NB4 (cell line): ENCODE data around the gene L3HYPDH.
"Not testable (repeated sequence)": the region's sequence is repeated elsewhere in the genome, so short reads cannot be mapped to it uniquely, and the experiment has no call there.

Source experiments
- DNase-seq: peaks from one replicate; pipeline ENCODE4 v3.0.0; 2010; ENCODE audit warnings: low read depth
- H3K4me3 ChIP-seq: one replicate; pipeline ENCODE4 v1.5.1; 2011; ENCODE audit warnings: mild to moderate bottlenecking, low read depth, low read length, moderate library complexity
- MYC ChIP-seq: IDR thresholded peaks from 2 replicates; pipeline ENCODE4 v1.6.1; 2011; ENCODE audit warnings: low read depth, low read length
- POLR2A ChIP-seq: IDR thresholded peaks from 2 replicates; pipeline ENCODE4 v1.6.1; 2011; ENCODE audit warnings: mild to moderate bottlenecking; ENCODE audit not compliant: insufficient read length; ENCODE audit errors: extremely low read depth
- TF ChIP-seq, protein P1 (sequence below): IDR thresholded peaks from one replicate; pipeline ENCODE4 v1.5.1; 2012; ENCODE audit warnings: low read depth, low read length
- TF ChIP-seq, protein P2 (sequence below): IDR thresholded peaks from 2 replicates; pipeline ENCODE4 v1.6.1; 2011; ENCODE audit warnings: low read depth, low read length

Gene L3HYPDH

DNA sequence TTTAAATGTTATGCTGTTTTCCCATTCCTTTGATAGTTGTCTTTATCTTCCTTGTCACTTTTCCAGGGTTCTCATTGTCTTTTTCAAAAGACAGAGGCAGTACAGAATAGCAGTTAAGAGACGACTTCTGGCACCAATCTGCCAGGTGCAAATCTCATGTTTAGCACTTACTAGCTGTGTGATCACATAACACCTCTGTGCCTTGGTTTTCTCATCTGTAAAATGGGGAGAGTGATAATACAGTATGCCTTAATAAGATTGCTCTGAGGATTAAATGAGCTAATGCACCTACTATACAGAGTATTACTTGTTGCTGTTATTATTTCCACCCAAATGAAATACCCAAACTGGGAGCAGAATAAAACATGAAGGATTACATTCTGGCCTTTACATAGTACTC is 23.8 kb downstream of the L3HYPDH start:
- DNase-seq: no peak
- TF ChIP-seq MYC (no peak), POLR2A (no peak)
- TF ChIP-seq, protein P1, sequence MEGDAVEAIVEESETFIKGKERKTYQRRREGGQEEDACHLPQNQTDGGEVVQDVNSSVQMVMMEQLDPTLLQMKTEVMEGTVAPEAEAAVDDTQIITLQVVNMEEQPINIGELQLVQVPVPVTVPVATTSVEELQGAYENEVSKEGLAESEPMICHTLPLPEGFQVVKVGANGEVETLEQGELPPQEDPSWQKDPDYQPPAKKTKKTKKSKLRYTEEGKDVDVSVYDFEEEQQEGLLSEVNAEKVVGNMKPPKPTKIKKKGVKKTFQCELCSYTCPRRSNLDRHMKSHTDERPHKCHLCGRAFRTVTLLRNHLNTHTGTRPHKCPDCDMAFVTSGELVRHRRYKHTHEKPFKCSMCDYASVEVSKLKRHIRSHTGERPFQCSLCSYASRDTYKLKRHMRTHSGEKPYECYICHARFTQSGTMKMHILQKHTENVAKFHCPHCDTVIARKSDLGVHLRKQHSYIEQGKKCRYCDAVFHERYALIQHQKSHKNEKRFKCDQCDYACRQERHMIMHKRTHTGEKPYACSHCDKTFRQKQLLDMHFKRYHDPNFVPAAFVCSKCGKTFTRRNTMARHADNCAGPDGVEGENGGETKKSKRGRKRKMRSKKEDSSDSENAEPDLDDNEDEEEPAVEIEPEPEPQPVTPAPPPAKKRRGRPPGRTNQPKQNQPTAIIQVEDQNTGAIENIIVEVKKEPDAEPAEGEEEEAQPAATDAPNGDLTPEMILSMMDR: no peak
- TF ChIP-seq, protein P2, sequence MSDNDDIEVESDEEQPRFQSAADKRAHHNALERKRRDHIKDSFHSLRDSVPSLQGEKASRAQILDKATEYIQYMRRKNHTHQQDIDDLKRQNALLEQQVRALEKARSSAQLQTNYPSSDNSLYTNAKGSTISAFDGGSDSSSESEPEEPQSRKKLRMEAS: no peak
- H3K4me3 ChIP-seq: no peak overlapping the region

DNA sequence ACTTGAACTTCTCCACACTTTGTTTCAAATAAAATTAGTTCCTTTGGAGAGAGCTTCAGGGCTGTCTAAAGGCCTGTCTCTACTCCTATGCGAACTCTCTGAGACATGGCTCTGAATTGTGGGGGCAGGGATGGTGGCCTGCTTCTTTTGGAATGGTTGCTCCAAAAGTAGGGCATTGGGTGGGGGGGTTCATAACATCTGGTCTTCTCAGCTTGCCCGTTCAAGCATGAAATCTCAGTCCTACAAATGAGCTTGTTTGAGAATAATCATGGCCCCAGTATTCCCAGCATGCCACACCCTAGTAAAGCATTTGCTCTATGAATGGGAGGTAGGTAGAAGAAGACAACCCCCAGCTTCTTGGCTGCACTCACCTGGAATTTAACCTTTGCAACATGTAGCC is 25.7 kb downstream of the L3HYPDH start:
- H3K4me3 ChIP-seq: no peak overlapping the region
- DNase-seq: no peak
- TF ChIP-seq MYC (no peak), POLR2A (no peak)
- TF ChIP-seq, protein P1: no peak
- TF ChIP-seq, protein P2: no peak

DNA sequence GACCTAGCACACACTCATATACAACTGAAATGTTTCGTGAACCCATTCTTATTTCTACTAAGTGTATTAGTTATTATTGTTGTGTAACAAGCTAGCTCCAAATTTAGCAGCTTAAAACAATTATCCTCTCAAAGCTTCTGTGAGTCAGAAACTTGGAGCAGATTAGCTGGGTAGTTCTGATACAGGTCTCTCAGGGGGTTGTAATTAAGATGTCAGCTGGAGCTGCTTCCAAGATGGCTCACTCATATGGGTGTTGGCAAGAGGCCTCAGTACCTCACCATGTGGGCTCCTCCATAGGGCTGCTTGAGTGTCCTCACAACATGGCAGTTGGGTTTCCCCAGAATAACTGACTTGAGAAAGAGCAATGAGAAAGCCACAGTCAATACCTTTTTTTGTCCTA is 28.8 kb downstream of the L3HYPDH start:
- no peak overlapping the region for H3K4me3 ChIP-seq
- DNase-seq: no peak

DNA sequence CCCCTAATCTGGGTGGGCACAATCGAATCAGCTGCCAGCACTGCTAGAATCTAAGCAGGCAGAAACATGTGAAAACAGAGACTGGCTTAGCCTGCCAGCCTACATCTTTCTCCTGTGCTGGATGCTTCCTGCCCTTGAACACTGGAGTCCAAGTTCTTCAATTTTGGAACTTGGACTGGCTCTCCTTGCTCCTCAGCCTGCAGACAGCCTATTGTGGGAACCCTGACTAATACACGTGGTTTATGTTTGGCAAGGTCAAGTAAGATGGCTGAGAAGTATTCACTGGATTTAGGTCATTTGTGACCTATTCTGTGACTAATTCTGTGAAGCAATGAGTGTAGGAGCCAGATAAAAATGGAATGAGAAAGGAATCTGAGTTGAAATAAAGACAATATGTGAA is 30.1 kb downstream of the L3HYPDH start:
- peak; percentile 23 for DNase-seq
- no peak overlapping the region for H3K4me3 ChIP-seq
- TF ChIP-seq MYC: no peak
- no peak for TF ChIP-seq POLR2A

More for the DNA sequence above, 28.8 kb downstream of the L3HYPDH start:
- TF ChIP-seq, protein P2: no peak
- TF ChIP-seq, protein P1: no peak
- TF ChIP-seq POLR2A: no peak
- TF ChIP-seq MYC: no peak

DNA sequence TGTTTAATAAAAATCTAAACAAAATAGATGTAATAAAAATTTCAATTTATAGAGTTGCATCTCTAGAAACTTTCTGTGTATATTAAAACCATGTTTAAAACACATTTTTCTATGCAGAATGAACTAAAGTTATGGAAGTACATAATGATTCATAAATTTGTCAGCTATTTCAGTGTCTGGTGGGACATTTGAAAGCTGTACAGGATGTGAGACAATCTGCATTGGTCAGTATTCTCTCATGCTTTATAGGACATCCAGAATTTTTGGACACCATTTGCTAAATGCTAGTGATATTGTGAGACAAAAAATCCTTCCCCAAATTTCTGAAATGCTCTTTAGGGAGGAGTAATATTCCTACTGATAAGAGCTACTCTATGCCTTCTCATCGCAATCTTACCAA is 32.4 kb downstream of the L3HYPDH start:
- no peak overlapping the region for H3K4me3 ChIP-seq
- TF ChIP-seq, protein P1: no peak
- TF ChIP-seq MYC (no peak), POLR2A (no peak)
- TF ChIP-seq, protein P2: no peak
- no peak for DNase-seq

DNA sequence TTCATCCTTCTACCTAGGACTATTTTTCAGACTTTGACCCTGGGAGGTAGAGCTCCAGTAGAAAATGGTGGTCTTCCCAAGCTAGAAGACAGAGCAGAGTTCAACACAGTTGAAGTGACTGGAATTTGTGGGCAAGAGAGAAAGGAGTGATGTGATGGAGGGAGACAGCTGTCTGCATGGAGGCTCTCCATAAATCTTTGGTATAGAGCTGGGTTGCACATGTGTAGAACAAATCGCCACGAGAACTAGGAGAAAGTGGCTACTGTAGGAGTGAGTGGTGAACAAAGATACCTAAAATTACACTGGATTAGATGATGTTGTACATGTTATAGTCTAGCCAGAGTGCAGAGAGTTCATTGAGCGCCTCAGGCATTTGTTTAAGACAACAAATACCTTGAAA is 33.5 kb downstream of the L3HYPDH start:
- no peak for DNase-seq

DNA sequence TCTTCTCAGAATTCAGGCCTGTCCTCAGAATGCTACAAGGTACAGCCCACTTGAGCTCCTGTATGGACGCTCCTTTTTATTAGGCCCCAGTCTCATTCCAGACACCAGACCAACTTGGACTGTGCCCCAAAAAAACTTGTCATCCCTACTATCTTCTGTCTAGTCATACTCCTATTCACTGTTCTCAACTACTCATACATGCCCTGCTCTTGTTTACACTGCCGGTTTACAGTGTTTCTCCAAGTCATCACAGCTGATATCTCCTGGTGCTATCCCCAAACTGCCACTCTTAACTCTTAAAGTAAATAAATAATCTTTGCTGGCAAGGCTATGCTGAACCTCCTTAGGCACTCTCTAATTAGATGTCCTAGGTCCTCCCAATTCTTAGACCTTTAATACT is 35.5 kb downstream of the L3HYPDH start:
- not testable (repeated sequence) for H3K4me3 ChIP-seq, DNase-seq

More for the DNA sequence above, 33.5 kb downstream of the L3HYPDH start:
- H3K4me3 ChIP-seq: no peak overlapping the region
- TF ChIP-seq, protein P2: no peak
- TF ChIP-seq MYC (no peak), POLR2A (no peak)
- TF ChIP-seq, protein P1: no peak
